Smooth muscle cell (in vitro differentiated cells): ENCODE results near the gene RBMS3. TPM values are rescaled to one million over a fixed set of nuclear protein-coding genes. Genes with fewer than 3 reads are reported as not detected.

Experiments used
- DNase-seq: peaks from one replicate; lab custom pipeline; 2025; ENCODE audit not compliant: unreplicated experiment; lab: John Stamatoyannopoulos, UW
- H2AFZ ChIP-seq: fragments of 200-600 bp; sonication (generic); 2 replicates; pipeline ENCODE4 v1.6.0; 2016; ENCODE audit warnings: antibody characterized with exemption, low read depth, mild to moderate bottlenecking
- H3F3A ChIP-seq: fragments of 200-600 bp; sonication (generic); 2 replicates; pipeline ENCODE4 v1.6.0; 2017; ENCODE audit warnings: antibody characterized with exemption, low read depth
- H3K27ac ChIP-seq: fragments of 200-600 bp; sonication (generic); 2 replicates; pipeline ENCODE4 v1.5.1; 2016; ENCODE audit warnings: low read depth, mild to moderate bottlenecking
- H3K27me3 ChIP-seq: fragments of 200-600 bp; sonication (generic); 2 replicates; pipeline ENCODE4 v1.6.1; 2016; ENCODE audit warnings: low read depth, mild to moderate bottlenecking
- H3K36me3 ChIP-seq: fragments of 200-600 bp; sonication (generic); 2 replicates; pipeline ENCODE4 v1.5.1; 2016; ENCODE audit warnings: low read depth
- H3K4me1 ChIP-seq: fragments of 200-600 bp; sonication (generic); 2 replicates; pipeline ENCODE4 v1.5.1; 2016; ENCODE audit warnings: low read depth
- H3K4me2 ChIP-seq: fragments of 200-600 bp; sonication (generic); 2 replicates; pipeline ENCODE4 v1.6.0; 2016; ENCODE audit warnings: mild to moderate bottlenecking
- H3K4me3 ChIP-seq: fragments of 200-600 bp; sonication (generic); 2 replicates; pipeline ENCODE4 v1.5.1; 2016; ENCODE audit warnings: mild to moderate bottlenecking
- H3K79me2 ChIP-seq: fragments of 200-600 bp; sonication (generic); 2 replicates; pipeline ENCODE4 v1.6.0; 2016; ENCODE audit warnings: low read depth, mild to moderate bottlenecking
- H3K9ac ChIP-seq: fragments of 200-600 bp; sonication (generic); 2 replicates; pipeline ENCODE4 v1.6.0; 2016; ENCODE audit warnings: low read depth
- H3K9me3 ChIP-seq: fragments of 200-600 bp; sonication (generic); replicated peaks from 2 replicates; pipeline ENCODE4 v1.5.1; 2016; ENCODE audit warnings: low read depth
- H4K20me1 ChIP-seq: fragments of 200-600 bp; sonication (generic); 2 replicates; pipeline ENCODE4 v1.6.0; 2016; ENCODE audit warnings: low read depth
- WGBS: methylation state at CpG from one replicate; pipeline ENCODE4 v1.1.7; 2016; ENCODE audit warnings: low lambda C conversion rate; 5-methylcytosine and 5-hydroxymethylcytosine counted together
- polyA plus RNA-seq: library from polyadenylated mRNA; unstranded; fragments of >200 nt; fragmentation: Nextera tagmentation; extraction: Ambion mirVana; gene quantifications from 2 replicates; pipeline ENCODE4 v1.2.1, GENCODE V29; 2016
- total RNA-seq: library from RNA; depleted of rRNA; stranded (reverse); fragments of >200 nt; gene quantifications from 2 replicates; pipeline ENCODE4 v1.2.3, GENCODE V29; 2014
- TF ChIP-seq, protein P1 (sequence below): fragments of 200-600 bp; sonication (generic); IDR thresholded peaks from 2 replicates; pipeline ENCODE4 v1.5.1; 2017; ENCODE audit warnings: borderline replicate concordance, mild to moderate bottlenecking, antibody characterized with exemption; ENCODE audit not compliant: insufficient read depth, poor library complexity, severe bottlenecking

RBMS3 gene
- total and polyA plus RNA-seq, 2 experiments from 2014 or later: 42.9 to 50.6 TPM

DNA sequence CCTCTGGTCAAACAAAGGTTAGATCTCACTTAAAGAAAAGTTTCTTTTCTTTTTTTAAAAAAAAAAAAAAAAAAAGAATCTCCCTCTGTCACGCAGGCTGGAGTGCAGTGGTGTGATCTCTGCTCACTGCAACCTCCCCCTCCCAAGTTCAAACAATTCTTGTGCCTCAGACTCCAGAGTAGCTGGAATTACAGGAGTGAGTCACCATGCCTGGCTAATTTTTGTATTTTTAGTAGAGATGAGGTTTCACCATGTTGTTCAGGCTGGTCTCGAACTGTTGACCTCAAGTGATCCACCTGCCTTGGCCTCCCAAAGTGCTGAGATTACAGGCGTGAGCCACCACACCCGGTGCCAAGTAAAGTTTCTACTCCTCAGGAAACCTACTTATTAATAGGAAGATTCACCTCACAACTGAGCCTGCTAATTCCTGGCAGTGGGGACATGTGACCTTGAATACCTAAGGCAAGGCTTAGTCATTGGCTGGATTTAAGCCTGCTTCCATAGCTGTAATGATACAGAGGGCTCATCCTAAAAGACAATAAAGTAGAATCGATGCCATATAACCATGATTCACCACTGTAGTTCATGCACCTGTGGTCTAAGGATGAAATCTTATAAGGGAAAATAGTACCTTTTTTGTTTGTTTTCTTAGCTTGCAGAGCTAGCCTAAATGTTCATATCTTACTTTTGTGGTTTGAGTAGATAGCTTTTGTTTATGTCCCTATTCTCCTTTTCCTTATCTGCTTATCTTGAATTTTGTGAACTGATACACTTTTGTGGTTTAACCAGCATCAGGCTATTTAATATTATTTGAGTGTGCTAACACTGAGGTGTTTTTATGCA is 24.8 kb upstream of the RBMS3 start:
- Histone ChIP-seq H3K4me3 (no peak overlapping the region), H2AFZ (no peak overlapping the region), H3K4me1 (no peaks in the 10 kb centered on the region), H3K79me2 (no peaks in the 10 kb centered on the region), H3K4me2 (no peak overlapping the region), H3K36me3 (no peaks in the 10 kb centered on the region), H3K27ac (no peak overlapping the region), H3K27me3 (no peaks in the 10 kb centered on the region), H4K20me1 (no peaks in the 10 kb centered on the region), H3K9ac (no peak overlapping the region), H3K9me3 (no peaks in the 10 kb centered on the region), H3F3A (no peaks in the 10 kb centered on the region)
- WGBS: 59% methylated on average over 5 of the region's 5 CpGs
- DNase-seq: no peak
- TF ChIP-seq, protein P1, sequence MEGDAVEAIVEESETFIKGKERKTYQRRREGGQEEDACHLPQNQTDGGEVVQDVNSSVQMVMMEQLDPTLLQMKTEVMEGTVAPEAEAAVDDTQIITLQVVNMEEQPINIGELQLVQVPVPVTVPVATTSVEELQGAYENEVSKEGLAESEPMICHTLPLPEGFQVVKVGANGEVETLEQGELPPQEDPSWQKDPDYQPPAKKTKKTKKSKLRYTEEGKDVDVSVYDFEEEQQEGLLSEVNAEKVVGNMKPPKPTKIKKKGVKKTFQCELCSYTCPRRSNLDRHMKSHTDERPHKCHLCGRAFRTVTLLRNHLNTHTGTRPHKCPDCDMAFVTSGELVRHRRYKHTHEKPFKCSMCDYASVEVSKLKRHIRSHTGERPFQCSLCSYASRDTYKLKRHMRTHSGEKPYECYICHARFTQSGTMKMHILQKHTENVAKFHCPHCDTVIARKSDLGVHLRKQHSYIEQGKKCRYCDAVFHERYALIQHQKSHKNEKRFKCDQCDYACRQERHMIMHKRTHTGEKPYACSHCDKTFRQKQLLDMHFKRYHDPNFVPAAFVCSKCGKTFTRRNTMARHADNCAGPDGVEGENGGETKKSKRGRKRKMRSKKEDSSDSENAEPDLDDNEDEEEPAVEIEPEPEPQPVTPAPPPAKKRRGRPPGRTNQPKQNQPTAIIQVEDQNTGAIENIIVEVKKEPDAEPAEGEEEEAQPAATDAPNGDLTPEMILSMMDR: no peak

DNA sequence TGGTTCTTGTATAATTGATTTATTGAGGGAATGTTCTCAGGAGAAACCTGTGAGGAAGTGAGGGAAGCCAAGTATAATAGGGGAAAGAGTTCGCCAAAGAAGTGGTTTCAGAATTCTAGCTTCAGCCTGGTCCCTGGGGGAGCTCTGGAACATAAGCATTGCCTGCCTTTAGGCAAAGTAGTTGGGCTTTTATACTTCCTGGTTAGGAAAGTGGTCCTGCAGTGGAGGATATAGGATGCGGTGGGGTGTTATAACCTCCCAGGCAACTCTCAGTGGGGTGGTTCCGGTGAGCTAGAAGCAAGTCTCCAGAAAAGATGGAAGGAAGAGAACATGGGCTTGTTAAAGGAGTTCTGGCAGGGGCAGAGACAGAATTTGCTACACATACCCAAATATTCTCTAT is 22.7 kb upstream of the RBMS3 start:
- no peaks in the 10 kb centered on the region for H3K79me2 ChIP-seq
- H4K20me1 ChIP-seq: no peaks in the 10 kb centered on the region
- no peaks in the 10 kb centered on the region for H3K36me3 ChIP-seq
- no peaks in the 10 kb centered on the region for H3K4me1 ChIP-seq
- H3K9ac ChIP-seq: no peak overlapping the region
- H2AFZ ChIP-seq: no peak overlapping the region
- WGBS: 98% methylated on average over 3 of the region's 3 CpGs
- H3K27ac ChIP-seq: no peak overlapping the region
- no peaks in the 10 kb centered on the region for H3F3A ChIP-seq
- DNase-seq: no peak
- TF ChIP-seq, protein P1: no peak
- H3K4me2 ChIP-seq: no peak overlapping the region
- no peaks in the 10 kb centered on the region for H3K27me3 ChIP-seq
- no peak overlapping the region for H3K4me3 ChIP-seq
- H3K9me3 ChIP-seq: no peaks in the 10 kb centered on the region

DNA sequence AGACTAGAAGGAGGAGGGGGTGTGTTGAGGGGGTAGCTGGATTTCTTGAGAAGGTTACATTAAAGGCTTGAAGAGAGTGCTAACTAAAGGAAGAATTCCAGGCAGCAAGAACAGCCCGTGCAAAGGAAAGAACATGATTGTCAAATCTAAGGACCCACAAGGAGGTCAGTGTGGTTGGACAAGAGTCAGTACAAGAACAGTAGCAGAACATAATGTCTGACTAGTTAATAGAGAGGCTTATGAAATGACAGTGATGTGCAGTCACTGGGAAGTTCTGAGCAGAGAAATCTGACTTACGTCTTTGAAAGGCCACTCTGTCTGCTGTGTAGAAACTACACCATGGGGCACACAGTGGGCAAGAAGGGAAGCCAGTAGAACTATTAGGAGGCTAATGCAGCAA is 19.8 kb upstream of the RBMS3 start:
- Histone ChIP-seq H3K4me3 (no peak overlapping the region), H3F3A (no peaks in the 10 kb centered on the region), H3K9me3 (no peaks in the 10 kb centered on the region), H3K9ac (no peak overlapping the region), H3K36me3 (no peaks in the 10 kb centered on the region), H3K4me1 (no peaks in the 10 kb centered on the region), H3K27me3 (no peaks in the 10 kb centered on the region), H2AFZ (no peak overlapping the region), H3K79me2 (no peaks in the 10 kb centered on the region), H3K27ac (no peak overlapping the region), H4K20me1 (no peaks in the 10 kb centered on the region), H3K4me2 (no peak overlapping the region)
- 97% methylated on average over 2 of the region's 2 CpGs for WGBS
- TF ChIP-seq, protein P1: no peak
- no peak for DNase-seq

DNA sequence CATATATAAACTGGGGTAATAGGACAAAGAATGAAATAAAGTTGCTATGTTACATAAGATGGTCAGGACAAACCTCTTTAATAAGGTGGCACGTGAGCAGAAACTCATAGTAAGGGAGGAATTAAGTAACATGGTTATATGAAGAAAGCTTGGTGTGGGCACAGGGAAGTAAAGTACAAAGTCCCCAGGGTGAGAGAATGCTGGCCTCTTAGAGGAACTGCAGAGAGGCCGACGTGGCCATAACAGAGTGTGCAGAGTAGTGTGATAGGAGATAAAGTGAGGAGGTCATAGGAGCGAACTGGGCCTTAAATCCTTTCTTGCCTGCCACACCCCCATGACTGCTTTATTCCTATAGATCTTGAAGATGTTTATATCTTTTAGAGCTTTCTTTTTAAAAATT is 17.4 kb upstream of the RBMS3 start:
- Histone ChIP-seq H2AFZ (no peak overlapping the region), H3K79me2 (no peaks in the 10 kb centered on the region), H3F3A (no peaks in the 10 kb centered on the region), H3K27me3 (no peaks in the 10 kb centered on the region), H3K4me3 (no peak overlapping the region), H4K20me1 (no peaks in the 10 kb centered on the region), H3K4me2 (no peak overlapping the region), H3K4me1 (no peaks in the 10 kb centered on the region), H3K9ac (no peak overlapping the region), H3K9me3 (no peaks in the 10 kb centered on the region), H3K36me3 (no peaks in the 10 kb centered on the region), H3K27ac (no peak overlapping the region)
- no peak for DNase-seq
- WGBS: 94% methylated on average over 4 of the region's 4 CpGs
- TF ChIP-seq, protein P1: no peak
